ENCODE measurements around the gene SCAMP3.

- TF ChIP-seq, protein P1, sequence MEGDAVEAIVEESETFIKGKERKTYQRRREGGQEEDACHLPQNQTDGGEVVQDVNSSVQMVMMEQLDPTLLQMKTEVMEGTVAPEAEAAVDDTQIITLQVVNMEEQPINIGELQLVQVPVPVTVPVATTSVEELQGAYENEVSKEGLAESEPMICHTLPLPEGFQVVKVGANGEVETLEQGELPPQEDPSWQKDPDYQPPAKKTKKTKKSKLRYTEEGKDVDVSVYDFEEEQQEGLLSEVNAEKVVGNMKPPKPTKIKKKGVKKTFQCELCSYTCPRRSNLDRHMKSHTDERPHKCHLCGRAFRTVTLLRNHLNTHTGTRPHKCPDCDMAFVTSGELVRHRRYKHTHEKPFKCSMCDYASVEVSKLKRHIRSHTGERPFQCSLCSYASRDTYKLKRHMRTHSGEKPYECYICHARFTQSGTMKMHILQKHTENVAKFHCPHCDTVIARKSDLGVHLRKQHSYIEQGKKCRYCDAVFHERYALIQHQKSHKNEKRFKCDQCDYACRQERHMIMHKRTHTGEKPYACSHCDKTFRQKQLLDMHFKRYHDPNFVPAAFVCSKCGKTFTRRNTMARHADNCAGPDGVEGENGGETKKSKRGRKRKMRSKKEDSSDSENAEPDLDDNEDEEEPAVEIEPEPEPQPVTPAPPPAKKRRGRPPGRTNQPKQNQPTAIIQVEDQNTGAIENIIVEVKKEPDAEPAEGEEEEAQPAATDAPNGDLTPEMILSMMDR (conservative IDR thresholded peaks at IDR 0.05; ENCODE audit: low read depth in 2 of 2), result no peak
- no peak for TF ChIP-seq EZH2 (IDR thresholded peaks at IDR 0.05; ENCODE audit: low read depth, unreplicated experiment)
- TF ChIP-seq EZH2phosphoT487 (IDR thresholded peaks at IDR 0.05; ENCODE audit: unreplicated experiment), result no peak
- TF ChIP-seq ZNF331 (CRISPR knock-in tag; IDR thresholded peaks at IDR 0.05; ENCODE audit: low read depth), result no peak
- TF ChIP-seq POLR2AphosphoS5 (IDR thresholded peaks at IDR 0.05; ENCODE audit: low read depth), result no peak
- TF ChIP-seq, protein P2, sequence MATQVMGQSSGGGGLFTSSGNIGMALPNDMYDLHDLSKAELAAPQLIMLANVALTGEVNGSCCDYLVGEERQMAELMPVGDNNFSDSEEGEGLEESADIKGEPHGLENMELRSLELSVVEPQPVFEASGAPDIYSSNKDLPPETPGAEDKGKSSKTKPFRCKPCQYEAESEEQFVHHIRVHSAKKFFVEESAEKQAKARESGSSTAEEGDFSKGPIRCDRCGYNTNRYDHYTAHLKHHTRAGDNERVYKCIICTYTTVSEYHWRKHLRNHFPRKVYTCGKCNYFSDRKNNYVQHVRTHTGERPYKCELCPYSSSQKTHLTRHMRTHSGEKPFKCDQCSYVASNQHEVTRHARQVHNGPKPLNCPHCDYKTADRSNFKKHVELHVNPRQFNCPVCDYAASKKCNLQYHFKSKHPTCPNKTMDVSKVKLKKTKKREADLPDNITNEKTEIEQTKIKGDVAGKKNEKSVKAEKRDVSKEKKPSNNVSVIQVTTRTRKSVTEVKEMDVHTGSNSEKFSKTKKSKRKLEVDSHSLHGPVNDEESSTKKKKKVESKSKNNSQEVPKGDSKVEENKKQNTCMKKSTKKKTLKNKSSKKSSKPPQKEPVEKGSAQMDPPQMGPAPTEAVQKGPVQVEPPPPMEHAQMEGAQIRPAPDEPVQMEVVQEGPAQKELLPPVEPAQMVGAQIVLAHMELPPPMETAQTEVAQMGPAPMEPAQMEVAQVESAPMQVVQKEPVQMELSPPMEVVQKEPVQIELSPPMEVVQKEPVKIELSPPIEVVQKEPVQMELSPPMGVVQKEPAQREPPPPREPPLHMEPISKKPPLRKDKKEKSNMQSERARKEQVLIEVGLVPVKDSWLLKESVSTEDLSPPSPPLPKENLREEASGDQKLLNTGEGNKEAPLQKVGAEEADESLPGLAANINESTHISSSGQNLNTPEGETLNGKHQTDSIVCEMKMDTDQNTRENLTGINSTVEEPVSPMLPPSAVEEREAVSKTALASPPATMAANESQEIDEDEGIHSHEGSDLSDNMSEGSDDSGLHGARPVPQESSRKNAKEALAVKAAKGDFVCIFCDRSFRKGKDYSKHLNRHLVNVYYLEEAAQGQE (IDR thresholded peaks at IDR 0.05; ENCODE audit: unreplicated experiment), result no peak
- TF ChIP-seq JUNB (IDR thresholded peaks at IDR 0.05; ENCODE audit: unreplicated experiment), result no peak
- TF ChIP-seq, protein P3, sequence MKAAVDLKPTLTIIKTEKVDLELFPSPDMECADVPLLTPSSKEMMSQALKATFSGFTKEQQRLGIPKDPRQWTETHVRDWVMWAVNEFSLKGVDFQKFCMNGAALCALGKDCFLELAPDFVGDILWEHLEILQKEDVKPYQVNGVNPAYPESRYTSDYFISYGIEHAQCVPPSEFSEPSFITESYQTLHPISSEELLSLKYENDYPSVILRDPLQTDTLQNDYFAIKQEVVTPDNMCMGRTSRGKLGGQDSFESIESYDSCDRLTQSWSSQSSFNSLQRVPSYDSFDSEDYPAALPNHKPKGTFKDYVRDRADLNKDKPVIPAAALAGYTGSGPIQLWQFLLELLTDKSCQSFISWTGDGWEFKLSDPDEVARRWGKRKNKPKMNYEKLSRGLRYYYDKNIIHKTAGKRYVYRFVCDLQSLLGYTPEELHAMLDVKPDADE (IDR thresholded peaks at IDR 0.05), result no peak
Observed at GRCh38 chr1:155300553-155301329, 38.6 kb upstream of the SCAMP3 start.
